OCI-LY7 (cell line): Measurements from ENCODE around the gene LCN6. TPM values are rescaled to one million over a fixed set of nuclear protein-coding genes. Genes with fewer than 3 reads are reported as not detected.

Experiments used
- BruUV-seq: library from RNA; stranded (reverse); fragments of 400-500 nt; replicated peaks from 2 replicates; lab custom pipeline; 2021; lab: Mats Ljungman, UMichigan
- CTCF ChIA-PET: fragments of 300-600 bp; sonication (Branson Sonifier 250); formaldehyde crosslinking; loops from one replicate; lab custom pipeline; 2022; ENCODE audit warnings: antibody characterized with exemption; ENCODE audit not compliant: unreplicated experiment; lab: Charles Lee
- POLR2A ChIA-PET: fragments of 300-600 bp; sonication (Branson Sonifier 250); formaldehyde crosslinking; loops from one replicate; lab custom pipeline; 2022; ENCODE audit warnings: antibody characterized with exemption; lab: Charles Lee
- DNase-seq: peaks from one replicate; pipeline ENCODE4 v3.0.0-alpha.2; 2015; ENCODE audit warnings: low spot score
- H2AFZ ChIP-seq: fragments of 200-600 bp; sonication (generic), shearing (Covaris generic); 2 replicates; pipeline ENCODE4 v1.6.1; 2014; ENCODE audit warnings: mild to moderate bottlenecking, antibody characterized with exemption, low read length, moderate library complexity
- H3K27ac ChIP-seq: fragments of 200-600 bp; sonication (generic); 2 replicates; pipeline ENCODE4 v1.5.1; 2014; ENCODE audit warnings: mixed run types, low read depth, mild to moderate bottlenecking, moderate library complexity, low read length, inconsistent platforms; ENCODE audit not compliant: poor library complexity, severe bottlenecking
- H3K36me3 ChIP-seq: fragments of 200-600 bp; sonication (generic); 2 replicates; pipeline ENCODE4 v1.6.1; 2014; ENCODE audit warnings: mild to moderate bottlenecking, antibody characterized with exemption, low read length, moderate library complexity, mixed read lengths; ENCODE audit not compliant: insufficient read depth
- H3K4me1 ChIP-seq: fragments of 200-600 bp; sonication (generic); 2 replicates; pipeline ENCODE4 v1.5.1; 2014; ENCODE audit warnings: mild to moderate bottlenecking, low read length; ENCODE audit not compliant: insufficient read depth, poor library complexity, severe bottlenecking
- H3K4me2 ChIP-seq: fragments of 200-600 bp; sonication (generic); 2 replicates; pipeline ENCODE4 v1.6.1; 2014; ENCODE audit warnings: mild to moderate bottlenecking, low read length
- H3K4me3 ChIP-seq: fragments of 200-600 bp; sonication (generic); 2 replicates; pipeline ENCODE4 v1.5.1; 2014; ENCODE audit warnings: mild to moderate bottlenecking, low read depth, low read length; ENCODE audit not compliant: poor library complexity, severe bottlenecking
- H3K79me2 ChIP-seq: fragments of 200-600 bp; sonication (generic); 2 replicates; pipeline ENCODE4 v1.6.1; 2016; ENCODE audit warnings: low read depth, mild to moderate bottlenecking, low read length, moderate library complexity, mixed read lengths; ENCODE audit not compliant: insufficient read depth
- H3K9me2 ChIP-seq: fragments of 200-600 bp; sonication (generic); 2 replicates; pipeline ENCODE4 v1.6.1; 2016; ENCODE audit warnings: mild to moderate bottlenecking, low read length, mixed read lengths; ENCODE audit not compliant: insufficient read depth
- H3K9me3 ChIP-seq: fragments of 200-600 bp; sonication (generic); 2 replicates; pipeline ENCODE4 v1.6.1; 2014; ENCODE audit warnings: mild to moderate bottlenecking, mixed run types, low read length, mixed read lengths
- H4K20me1 ChIP-seq: fragments of 200-600 bp; sonication (generic); 2 replicates; pipeline ENCODE4 v1.6.1; 2014; ENCODE audit warnings: mild to moderate bottlenecking, antibody characterized with exemption, low read length, moderate library complexity, mixed read lengths; ENCODE audit not compliant: insufficient read depth
- EZH2phosphoT487 ChIP-seq: fragments of 200-600 bp; sonication (generic); IDR thresholded peaks from 2 replicates; pipeline ENCODE4 v1.6.1; 2018; ENCODE audit warnings: low read depth, borderline replicate concordance, mild to moderate bottlenecking, mixed run types, antibody characterized with exemption, low read length, moderate library complexity, mixed read lengths
- intact Hi-C: fragments of 100-400 bp; cut with micrococcal nuclease; formaldehyde crosslinking; loops from one replicate; pipeline ENCODE4 v1.10.0; 2022; ENCODE audit not compliant: unreplicated experiment
- total RNA-seq, 2 experiments: library from RNA; depleted of rRNA in 1 of 2; stranded (reverse); fragments of >200 nt in 1 of 2; shearing (Covaris generic) in 1 of 2; gene quantifications; 2 replicates each; pipeline ENCODE4 v1.2.3, GENCODE V29; 2014 to 2022
- TF ChIP-seq, protein P1 (sequence below): fragments of 200-600 bp; sonication (generic); conservative IDR thresholded peaks from 2 replicates; pipeline ENCODE4 v1.5.1; 2014; ENCODE audit warnings: mild to moderate bottlenecking, antibody characterized with exemption, low read length, moderate library complexity, mixed read lengths

LCN6 gene
- total RNA-seq, 2 experiments from 2014 or later: not detected

DNA sequence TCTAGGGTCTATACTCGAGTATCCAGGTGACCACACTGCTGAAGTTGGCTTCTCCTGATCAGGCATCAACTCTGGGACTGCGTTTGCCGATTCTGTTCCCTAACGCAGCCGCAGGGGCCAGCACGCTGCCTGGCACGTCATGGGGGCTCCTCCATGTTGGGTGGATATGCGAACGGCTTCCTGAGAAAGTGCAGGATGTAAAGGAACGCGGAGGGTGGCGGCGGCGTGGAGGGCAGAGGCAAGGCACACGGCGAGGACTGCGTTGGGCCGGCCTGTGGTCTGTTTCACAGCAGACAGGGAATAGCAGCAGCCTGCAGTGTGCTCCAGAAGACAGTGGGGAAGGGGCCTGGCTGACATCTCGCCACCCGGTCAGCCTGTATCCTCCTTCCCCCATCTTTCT is 9.4 kb downstream of the LCN6 start:
- intact Hi-C loops: no loop called here
- Histone ChIP-seq H4K20me1 (no peaks in the 10 kb centered on the region), H3K4me3 (no peak overlapping the region), H3K27ac (no peak overlapping the region), H3K9me2 (no peaks in the 10 kb centered on the region), H3K79me2 (no peaks in the 10 kb centered on the region), H3K9me3 (no peaks in the 10 kb centered on the region), H3K4me2 (no peak overlapping the region), H2AFZ (no peak overlapping the region), H3K36me3 (no peaks in the 10 kb centered on the region), H3K4me1 (peaks cover 6% of the 10 kb centered on the region)
- ChIA-PET CTCF (no interaction called here), POLR2A (no interaction called here)
- BruUV-seq: no TSS peak
- TF ChIP-seq, protein P1, sequence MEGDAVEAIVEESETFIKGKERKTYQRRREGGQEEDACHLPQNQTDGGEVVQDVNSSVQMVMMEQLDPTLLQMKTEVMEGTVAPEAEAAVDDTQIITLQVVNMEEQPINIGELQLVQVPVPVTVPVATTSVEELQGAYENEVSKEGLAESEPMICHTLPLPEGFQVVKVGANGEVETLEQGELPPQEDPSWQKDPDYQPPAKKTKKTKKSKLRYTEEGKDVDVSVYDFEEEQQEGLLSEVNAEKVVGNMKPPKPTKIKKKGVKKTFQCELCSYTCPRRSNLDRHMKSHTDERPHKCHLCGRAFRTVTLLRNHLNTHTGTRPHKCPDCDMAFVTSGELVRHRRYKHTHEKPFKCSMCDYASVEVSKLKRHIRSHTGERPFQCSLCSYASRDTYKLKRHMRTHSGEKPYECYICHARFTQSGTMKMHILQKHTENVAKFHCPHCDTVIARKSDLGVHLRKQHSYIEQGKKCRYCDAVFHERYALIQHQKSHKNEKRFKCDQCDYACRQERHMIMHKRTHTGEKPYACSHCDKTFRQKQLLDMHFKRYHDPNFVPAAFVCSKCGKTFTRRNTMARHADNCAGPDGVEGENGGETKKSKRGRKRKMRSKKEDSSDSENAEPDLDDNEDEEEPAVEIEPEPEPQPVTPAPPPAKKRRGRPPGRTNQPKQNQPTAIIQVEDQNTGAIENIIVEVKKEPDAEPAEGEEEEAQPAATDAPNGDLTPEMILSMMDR: no peak
- TF ChIP-seq EZH2phosphoT487: no peak
- no peak for DNase-seq

DNA sequence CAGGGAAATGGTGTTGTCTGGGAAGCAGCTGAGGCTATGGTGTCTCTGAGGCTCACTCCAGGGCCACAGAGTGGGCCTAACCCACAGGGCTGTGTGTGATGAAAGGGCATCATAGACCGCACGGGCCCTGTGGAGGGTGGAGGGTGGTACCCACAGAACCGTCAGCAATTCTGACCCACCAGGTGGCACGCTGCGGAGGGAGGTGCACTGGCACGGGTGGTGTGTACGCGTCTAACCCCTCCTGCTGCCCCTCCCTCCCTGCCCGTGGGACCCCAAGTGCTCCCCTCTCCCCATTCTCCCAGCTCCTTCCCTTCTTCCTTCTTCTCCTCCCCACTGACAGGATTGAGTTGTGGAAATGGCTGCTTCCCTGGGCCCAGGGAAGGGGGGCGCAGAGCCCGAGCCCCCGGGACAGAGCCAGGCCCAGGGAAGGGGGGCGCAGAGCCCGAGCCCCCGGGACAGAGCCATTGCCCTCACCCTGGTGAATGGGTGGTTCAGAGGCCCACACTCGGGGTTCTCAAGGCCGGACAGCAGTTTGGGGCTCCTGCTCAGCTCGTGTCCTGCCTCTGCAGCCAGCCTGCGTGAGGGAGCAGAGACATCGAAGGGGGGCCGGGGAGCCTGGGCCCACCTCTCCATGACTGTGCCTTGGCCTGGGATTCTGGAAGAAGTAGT is 12.4 kb downstream of the LCN6 start:
- DNase-seq: no peak
- no TSS peak for BruUV-seq
- Histone ChIP-seq H3K79me2 (no peaks in the 10 kb centered on the region), H3K4me3 (no peak overlapping the region), H3K27ac (no peak overlapping the region), H3K9me3 (no peaks in the 10 kb centered on the region), H4K20me1 (no peaks in the 10 kb centered on the region), H3K36me3 (no peaks in the 10 kb centered on the region), H3K4me2 (no peak overlapping the region), H3K9me2 (no peaks in the 10 kb centered on the region), H3K4me1 (no peaks in the 10 kb centered on the region), H2AFZ (no peak overlapping the region)
- CTCF ChIA-PET: interaction anchor here (0.6 kb wide), 1 partner anchor 440 kb away, joined by 5 read pairs; no protein-coding TSS in a partner anchor
- intact Hi-C loops: no loop called here
- POLR2A ChIA-PET: interaction anchor here (0.7 kb wide), 1 partner anchor 20 kb away, joined by 3 read pairs; no protein-coding TSS in a partner anchor
- TF ChIP-seq, protein P1: no peak
- TF ChIP-seq EZH2phosphoT487: no peak

- ChIA-PET CTCF (no interaction called here), POLR2A (no interaction called here)
- TF ChIP-seq, protein P1: no peak
- no peak for TF ChIP-seq EZH2phosphoT487
- no peaks in the 10 kb centered on the region for H3K79me2 ChIP-seq
- BruUV-seq: no TSS peak
- no peaks in the 10 kb centered on the region for H3K9me2 ChIP-seq
- H3K27ac ChIP-seq: no peak overlapping the region
- H3K36me3 ChIP-seq: no peaks in the 10 kb centered on the region
- H3K4me1 ChIP-seq: no peaks in the 10 kb centered on the region
- H4K20me1 ChIP-seq: no peaks in the 10 kb centered on the region
- H3K9me3 ChIP-seq: no peaks in the 10 kb centered on the region
- intact Hi-C loops: no loop called here
- DNase-seq: no peak
- no peak overlapping the region for H2AFZ ChIP-seq
- H3K4me2 ChIP-seq: no peak overlapping the region
- H3K4me3 ChIP-seq: no peak overlapping the region
Observed at GRCh38 chr9:136734837-136735496, 13.4 kb downstream of the LCN6 start.
